ENCODE results near the gene MBNL1.

The MBNL1 gene

GRCh38 chr3:152319256-152319655 lies 50.5 kb downstream of the MBNL1 start:
- no peak for TF ChIP-seq CTCF (IDR thresholded peaks at IDR 0.05; ENCODE audit: low read depth, low read length)
- no peak for DNase-seq (ENCODE audit: extremely low read depth, low read depth)

- DNase-seq (ENCODE audit: extremely low read depth, low read depth) = no peak
- TF ChIP-seq CTCF (IDR thresholded peaks at IDR 0.05; ENCODE audit: low read depth, low read length) = no peak
These were observed 51.3 kb downstream of the MBNL1 start for GRCh38 chr3:152319831-152320617.

- no peak for DNase-seq (ENCODE audit: extremely low read depth, low read depth)
- no peak for TF ChIP-seq CTCF (IDR thresholded peaks at IDR 0.05; ENCODE audit: low read depth, low read length)
These were observed 52.6 kb downstream of the MBNL1 start for GRCh38 chr3:152321200-152321954.

GRCh38 chr3:152321955-152322377 lies 53.2 kb downstream of the MBNL1 start:
- no peak for DNase-seq (ENCODE audit: extremely low read depth, low read depth)
- no peak for TF ChIP-seq CTCF (IDR thresholded peaks at IDR 0.05; ENCODE audit: low read depth, low read length)

- no peak for DNase-seq (ENCODE audit: extremely low read depth, low read depth)
- TF ChIP-seq CTCF (IDR thresholded peaks at IDR 0.05; ENCODE audit: low read depth, low read length) = no peak
These were observed 54.0 kb downstream of the MBNL1 start for GRCh38 chr3:152322756-152323155.

- TF ChIP-seq CTCF (IDR thresholded peaks at IDR 0.05; ENCODE audit: low read depth, low read length) = no peak
- DNase-seq (ENCODE audit: extremely low read depth, low read depth) = no peak
These were observed 55.1 kb downstream of the MBNL1 start for GRCh38 chr3:152323834-152324233.

GRCh38 chr3:152325136-152325535 lies 56.4 kb downstream of the MBNL1 start:
- DNase-seq (ENCODE audit: extremely low read depth, low read depth) = no peak
- TF ChIP-seq CTCF (IDR thresholded peaks at IDR 0.05; ENCODE audit: low read depth, low read length) = no peak

All from AG09319 (cell line).